ENCODE measurements around the gene TMEM63C. TPM values are rescaled to one million over a fixed set of nuclear protein-coding genes. Genes with fewer than 3 reads are reported as not detected.
A peak's percentile ranks its signal among the peaks of the same experiment; 100 is the strongest.

TMEM63C gene
- total RNA-seq, 1 experiment from 2014 or later, result 5.7 TPM

DNA sequence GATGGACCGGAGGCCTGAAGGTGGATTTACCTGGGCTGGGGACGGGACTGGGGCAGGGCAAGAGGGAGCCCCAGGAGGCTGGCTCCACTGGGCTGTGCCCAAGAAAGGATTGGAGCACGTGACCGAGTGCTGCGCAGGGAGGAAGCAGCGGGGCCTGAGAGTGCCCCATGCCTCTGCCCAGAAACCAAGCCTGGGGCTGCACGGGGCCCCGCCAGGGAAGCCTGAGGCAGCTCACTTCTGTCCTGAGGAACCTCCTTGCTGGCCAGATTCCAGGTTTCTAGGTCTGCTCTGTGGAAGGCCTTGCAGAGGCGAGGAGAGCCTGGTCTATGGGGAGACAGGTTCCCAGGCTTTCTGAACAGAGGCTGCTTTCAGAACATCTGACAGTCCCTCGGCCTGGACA, 79.0 kb downstream of the TMEM63C start:
- no peak overlapping the region for H3K27ac ChIP-seq (ENCODE audit: low read depth, low read length)
- DNase-seq (ENCODE audit: low read depth, low spot score) (no peak), ATAC-seq (0 out of 2 replicates have a peak, but pooled peaks have one; percentile 24)
- no TSS peak for BruUV-seq (replicated peaks)
- no peaks in the 10 kb centered on the region for H4K20me1 ChIP-seq (ENCODE audit: insufficient read depth)
- H3K9me2 ChIP-seq (ENCODE audit: insufficient read depth), result no peaks in the 10 kb centered on the region
- CTCF ChIA-PET, result no interaction called here
- no peaks in the 10 kb centered on the region for H3K36me3 ChIP-seq (ENCODE audit: control insufficient read depth in 1 of 2, insufficient read depth in 2 of 2, low read length in 2 of 2)
- no peak overlapping the region for H3K4me2 ChIP-seq (ENCODE audit: low read length)
- H3K9me3 ChIP-seq (ENCODE audit: control insufficient read depth in 1 of 2, insufficient read depth in 1 of 2, low read depth in 1 of 2, low read length in 2 of 2), result no peaks in the 10 kb centered on the region
- H3K4me1 ChIP-seq (ENCODE audit: control insufficient read depth in 1 of 2, insufficient read depth in 2 of 2, low read length in 2 of 2), result no peaks in the 10 kb centered on the region
- POLR2A ChIA-PET, result no interaction called here
- RAD21 ChIA-PET (ENCODE audit: low non-redundant PET in 1 of 2, low total read pairs in 2 of 2, uncharacterized antibody in 2 of 2, unreplicated experiment in 2 of 2), result no interaction called here
- no peak for TF ChIP-seq POLR2A (IDR thresholded peaks at IDR 0.05; ENCODE audit: borderline replicate concordance, extremely low read depth, insufficient read depth, insufficient read length)
- no peak for TF ChIP-seq CEBPB (IDR thresholded peaks at IDR 0.05; ENCODE audit: low read depth)
- TF ChIP-seq, protein P1, sequence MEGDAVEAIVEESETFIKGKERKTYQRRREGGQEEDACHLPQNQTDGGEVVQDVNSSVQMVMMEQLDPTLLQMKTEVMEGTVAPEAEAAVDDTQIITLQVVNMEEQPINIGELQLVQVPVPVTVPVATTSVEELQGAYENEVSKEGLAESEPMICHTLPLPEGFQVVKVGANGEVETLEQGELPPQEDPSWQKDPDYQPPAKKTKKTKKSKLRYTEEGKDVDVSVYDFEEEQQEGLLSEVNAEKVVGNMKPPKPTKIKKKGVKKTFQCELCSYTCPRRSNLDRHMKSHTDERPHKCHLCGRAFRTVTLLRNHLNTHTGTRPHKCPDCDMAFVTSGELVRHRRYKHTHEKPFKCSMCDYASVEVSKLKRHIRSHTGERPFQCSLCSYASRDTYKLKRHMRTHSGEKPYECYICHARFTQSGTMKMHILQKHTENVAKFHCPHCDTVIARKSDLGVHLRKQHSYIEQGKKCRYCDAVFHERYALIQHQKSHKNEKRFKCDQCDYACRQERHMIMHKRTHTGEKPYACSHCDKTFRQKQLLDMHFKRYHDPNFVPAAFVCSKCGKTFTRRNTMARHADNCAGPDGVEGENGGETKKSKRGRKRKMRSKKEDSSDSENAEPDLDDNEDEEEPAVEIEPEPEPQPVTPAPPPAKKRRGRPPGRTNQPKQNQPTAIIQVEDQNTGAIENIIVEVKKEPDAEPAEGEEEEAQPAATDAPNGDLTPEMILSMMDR (IDR thresholded peaks at IDR 0.05 in 2 of 3, conservative IDR thresholded peaks at IDR 0.05 in 1 of 3; ENCODE audit: borderline replicate concordance in 1 of 3, insufficient read depth in 1 of 3, low read depth in 2 of 3, low read length in 2 of 3), result no peak
- no peak for TF ChIP-seq POLR2AphosphoS5 (IDR thresholded peaks at IDR 0.05; ENCODE audit: low read depth, low read length)
- TF ChIP-seq, protein P2, sequence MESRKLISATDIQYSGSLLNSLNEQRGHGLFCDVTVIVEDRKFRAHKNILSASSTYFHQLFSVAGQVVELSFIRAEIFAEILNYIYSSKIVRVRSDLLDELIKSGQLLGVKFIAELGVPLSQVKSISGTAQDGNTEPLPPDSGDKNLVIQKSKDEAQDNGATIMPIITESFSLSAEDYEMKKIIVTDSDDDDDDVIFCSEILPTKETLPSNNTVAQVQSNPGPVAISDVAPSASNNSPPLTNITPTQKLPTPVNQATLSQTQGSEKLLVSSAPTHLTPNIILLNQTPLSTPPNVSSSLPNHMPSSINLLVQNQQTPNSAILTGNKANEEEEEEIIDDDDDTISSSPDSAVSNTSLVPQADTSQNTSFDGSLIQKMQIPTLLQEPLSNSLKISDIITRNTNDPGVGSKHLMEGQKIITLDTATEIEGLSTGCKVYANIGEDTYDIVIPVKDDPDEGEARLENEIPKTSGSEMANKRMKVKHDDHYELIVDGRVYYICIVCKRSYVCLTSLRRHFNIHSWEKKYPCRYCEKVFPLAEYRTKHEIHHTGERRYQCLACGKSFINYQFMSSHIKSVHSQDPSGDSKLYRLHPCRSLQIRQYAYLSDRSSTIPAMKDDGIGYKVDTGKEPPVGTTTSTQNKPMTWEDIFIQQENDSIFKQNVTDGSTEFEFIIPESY (IDR thresholded peaks at IDR 0.05; ENCODE audit: extremely low read depth, insufficient replicate concordance, low read length), result no peak
- TF ChIP-seq, protein P3, sequence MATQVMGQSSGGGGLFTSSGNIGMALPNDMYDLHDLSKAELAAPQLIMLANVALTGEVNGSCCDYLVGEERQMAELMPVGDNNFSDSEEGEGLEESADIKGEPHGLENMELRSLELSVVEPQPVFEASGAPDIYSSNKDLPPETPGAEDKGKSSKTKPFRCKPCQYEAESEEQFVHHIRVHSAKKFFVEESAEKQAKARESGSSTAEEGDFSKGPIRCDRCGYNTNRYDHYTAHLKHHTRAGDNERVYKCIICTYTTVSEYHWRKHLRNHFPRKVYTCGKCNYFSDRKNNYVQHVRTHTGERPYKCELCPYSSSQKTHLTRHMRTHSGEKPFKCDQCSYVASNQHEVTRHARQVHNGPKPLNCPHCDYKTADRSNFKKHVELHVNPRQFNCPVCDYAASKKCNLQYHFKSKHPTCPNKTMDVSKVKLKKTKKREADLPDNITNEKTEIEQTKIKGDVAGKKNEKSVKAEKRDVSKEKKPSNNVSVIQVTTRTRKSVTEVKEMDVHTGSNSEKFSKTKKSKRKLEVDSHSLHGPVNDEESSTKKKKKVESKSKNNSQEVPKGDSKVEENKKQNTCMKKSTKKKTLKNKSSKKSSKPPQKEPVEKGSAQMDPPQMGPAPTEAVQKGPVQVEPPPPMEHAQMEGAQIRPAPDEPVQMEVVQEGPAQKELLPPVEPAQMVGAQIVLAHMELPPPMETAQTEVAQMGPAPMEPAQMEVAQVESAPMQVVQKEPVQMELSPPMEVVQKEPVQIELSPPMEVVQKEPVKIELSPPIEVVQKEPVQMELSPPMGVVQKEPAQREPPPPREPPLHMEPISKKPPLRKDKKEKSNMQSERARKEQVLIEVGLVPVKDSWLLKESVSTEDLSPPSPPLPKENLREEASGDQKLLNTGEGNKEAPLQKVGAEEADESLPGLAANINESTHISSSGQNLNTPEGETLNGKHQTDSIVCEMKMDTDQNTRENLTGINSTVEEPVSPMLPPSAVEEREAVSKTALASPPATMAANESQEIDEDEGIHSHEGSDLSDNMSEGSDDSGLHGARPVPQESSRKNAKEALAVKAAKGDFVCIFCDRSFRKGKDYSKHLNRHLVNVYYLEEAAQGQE (IDR thresholded peaks at IDR 0.05; ENCODE audit: low read depth), result no peak
- no peak for TF ChIP-seq SP1 (IDR thresholded peaks at IDR 0.05; ENCODE audit: low read depth)
- TF ChIP-seq ELF1 (IDR thresholded peaks at IDR 0.05; ENCODE audit: borderline replicate concordance, low read depth), result no peak
- no peak for TF ChIP-seq JUND (IDR thresholded peaks at IDR 0.05)
- no peak for TF ChIP-seq CBX3 (IDR thresholded peaks at IDR 0.05; ENCODE audit: low read depth)
- no peak for TF ChIP-seq EGR1 (IDR thresholded peaks at IDR 0.05; ENCODE audit: low read depth)
- TF ChIP-seq RAD21 (IDR thresholded peaks at IDR 0.05; ENCODE audit: low read depth), result no peak
- TF ChIP-seq TCF7L2 (IDR thresholded peaks at IDR 0.05; ENCODE audit: borderline replicate concordance, extremely low read depth, insufficient read depth, insufficient read length), result no peak
- TF ChIP-seq EZH2phosphoT487 (IDR thresholded peaks at IDR 0.05; ENCODE audit: borderline replicate concordance), result no peak
- TF ChIP-seq, protein P4, sequence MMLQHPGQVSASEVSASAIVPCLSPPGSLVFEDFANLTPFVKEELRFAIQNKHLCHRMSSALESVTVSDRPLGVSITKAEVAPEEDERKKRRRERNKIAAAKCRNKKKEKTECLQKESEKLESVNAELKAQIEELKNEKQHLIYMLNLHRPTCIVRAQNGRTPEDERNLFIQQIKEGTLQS (IDR thresholded peaks at IDR 0.05), result no peak
- TF ChIP-seq, protein P5, sequence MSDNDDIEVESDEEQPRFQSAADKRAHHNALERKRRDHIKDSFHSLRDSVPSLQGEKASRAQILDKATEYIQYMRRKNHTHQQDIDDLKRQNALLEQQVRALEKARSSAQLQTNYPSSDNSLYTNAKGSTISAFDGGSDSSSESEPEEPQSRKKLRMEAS (IDR thresholded peaks at IDR 0.05), result no peak
- no peak for TF ChIP-seq EZH2 (IDR thresholded peaks at IDR 0.05)
- TF ChIP-seq SIN3A (IDR thresholded peaks at IDR 0.05; ENCODE audit: low read depth), result no peak
- no peak for TF ChIP-seq FOSL1 (IDR thresholded peaks at IDR 0.05; ENCODE audit: low read depth)
- H3K27me3 ChIP-seq (ENCODE audit: insufficient read depth, low read length), result no peaks in the 10 kb centered on the region
- no peak overlapping the region for H3K9ac ChIP-seq (ENCODE audit: low read length)
- H3K79me2 ChIP-seq (ENCODE audit: insufficient read depth, low read length), result no peaks in the 10 kb centered on the region
- H2AFZ ChIP-seq (ENCODE audit: low read depth, low read length, poor library complexity, severe bottlenecking), result no peak overlapping the region
- intact Hi-C loops (cut with micrococcal nuclease), result no loop called here
- no peak overlapping the region for H3K4me3 ChIP-seq (replicated peaks in 1 of 2; ENCODE audit: low read depth in 1 of 2, low read length in 2 of 2)

Data from HCT116 (cell line).